NCI-H1048 (cell line): Measurements from ENCODE around the gene RFX2.
"Not testable (repeated sequence)": the region's sequence is repeated elsewhere in the genome, so short reads cannot be mapped to it uniquely, and the experiment has no call there.

Experiments used
- DNase-seq: peaks from one replicate; lab custom pipeline; 2025; lab: John Stamatoyannopoulos, UW

RFX2 gene

DNA sequence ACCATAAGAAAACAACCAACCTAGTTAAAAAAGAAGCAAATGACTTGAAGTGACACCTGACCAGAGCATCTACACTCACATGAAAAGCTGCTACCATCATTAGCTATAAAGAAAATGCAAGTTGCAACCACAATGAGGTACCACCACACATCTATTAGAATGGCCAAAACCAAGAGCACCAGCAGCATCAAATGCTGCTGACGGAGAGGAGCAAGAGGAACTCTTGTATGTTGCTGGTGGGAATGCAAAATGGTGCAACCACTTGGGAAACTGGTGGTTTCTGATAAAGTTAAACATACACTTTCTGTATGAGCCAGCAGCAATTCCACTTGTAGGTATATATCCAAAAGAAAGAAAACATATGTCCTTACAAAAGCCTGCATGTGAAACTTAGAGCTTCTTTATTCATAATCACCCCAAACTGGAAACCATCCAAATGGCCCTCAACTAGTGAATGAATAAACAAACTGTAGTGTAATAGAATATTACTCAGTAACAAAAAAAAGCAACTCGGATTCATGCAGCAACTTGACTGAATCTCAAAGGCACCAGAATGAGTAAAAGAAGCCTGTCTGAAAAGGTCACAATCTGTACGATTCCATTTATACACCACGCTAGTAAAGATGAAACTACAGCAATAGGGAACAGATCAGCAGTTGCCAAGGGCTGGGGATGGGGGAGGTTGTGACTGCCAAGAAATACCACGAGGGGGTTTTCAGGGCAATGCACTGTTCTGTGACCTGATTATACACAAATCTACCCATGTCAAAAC, 71.5 kb downstream of the RFX2 start:
- no peak for DNase-seq

DNA sequence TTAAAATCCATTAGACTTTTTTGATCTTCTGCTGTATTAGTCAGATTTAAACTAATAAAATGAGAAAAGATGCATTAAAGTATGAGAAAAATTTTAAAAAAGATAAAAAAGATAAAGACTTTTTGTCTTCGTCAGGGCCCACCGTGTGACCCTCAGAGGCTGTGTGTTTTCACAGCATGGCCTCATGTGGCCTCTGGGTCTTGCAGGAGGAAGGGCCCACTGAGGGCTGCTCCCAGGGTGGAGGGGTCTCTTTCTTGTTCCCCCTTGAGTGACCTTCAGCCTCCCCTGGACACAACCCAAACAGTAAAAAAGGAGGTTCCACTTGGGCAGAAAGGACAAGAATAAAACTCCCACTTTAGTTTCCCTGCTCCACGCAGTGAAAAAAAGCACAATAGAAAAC, 75.3 kb downstream of the RFX2 start:
- DNase-seq = no peak

DNA sequence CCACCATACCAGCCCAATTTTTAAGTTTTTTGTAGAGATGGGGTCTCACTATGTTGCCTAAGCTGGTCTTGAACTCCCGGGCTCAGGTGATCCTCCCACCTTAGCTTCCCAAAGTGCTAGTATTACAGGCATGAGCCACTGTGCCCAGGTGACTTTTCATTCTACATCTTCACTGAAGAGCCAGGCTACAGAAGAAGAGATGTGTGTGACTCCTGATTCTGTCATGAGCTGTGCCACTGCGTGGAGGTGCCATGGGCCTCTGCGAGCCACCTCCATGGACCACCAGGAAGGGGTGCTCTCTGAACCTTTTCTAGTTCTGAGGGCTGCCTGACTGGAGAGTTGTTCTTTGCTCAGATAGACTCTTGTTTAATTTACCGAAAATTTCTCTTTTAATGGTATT, 75.8 kb downstream of the RFX2 start:
- DNase-seq = no peak

DNA sequence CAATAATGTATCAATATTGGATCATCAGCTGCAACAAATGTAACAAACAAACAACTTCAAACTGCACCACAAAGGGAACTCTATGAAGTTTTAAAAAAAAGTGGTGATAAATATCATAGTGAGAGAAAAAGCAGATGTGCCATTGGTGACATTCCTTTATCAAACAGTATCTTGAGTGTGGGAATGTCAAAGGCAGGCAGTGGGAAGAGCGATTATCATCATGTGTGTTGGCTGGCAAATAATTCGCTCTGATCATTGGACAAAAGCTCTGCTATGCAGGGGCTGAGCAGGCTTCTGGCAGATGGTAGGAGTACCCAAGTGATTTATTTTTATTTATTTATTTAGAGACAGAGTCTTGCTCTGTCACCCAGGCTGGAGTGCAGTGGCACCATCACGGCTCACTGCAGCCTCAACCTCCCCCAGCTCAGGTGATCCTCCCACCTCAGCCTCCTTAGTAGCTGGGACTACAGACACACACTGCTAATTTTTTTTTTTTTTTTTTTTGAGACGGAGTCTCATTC, 76.5 kb downstream of the RFX2 start:
- no peak for DNase-seq

DNA sequence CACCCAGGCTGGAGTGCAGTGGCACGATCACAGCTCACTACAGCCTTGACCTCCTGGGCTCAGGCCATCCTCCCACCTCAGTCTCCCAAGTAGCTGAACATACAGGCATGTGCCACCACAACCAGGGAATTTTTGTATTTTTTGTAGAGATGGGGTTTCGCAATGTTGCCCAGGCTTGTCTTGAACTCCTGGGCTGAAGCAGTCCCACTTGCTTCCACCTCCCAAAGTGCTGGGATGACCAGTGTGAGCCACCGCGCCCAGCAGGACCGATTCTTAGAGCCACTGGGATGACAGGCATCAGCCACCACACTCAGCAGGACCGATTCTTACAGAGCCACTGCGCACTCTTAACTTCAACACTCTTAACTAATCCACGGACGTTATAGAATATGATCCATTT, 77.5 kb downstream of the RFX2 start:
- DNase-seq = no peak

DNA sequence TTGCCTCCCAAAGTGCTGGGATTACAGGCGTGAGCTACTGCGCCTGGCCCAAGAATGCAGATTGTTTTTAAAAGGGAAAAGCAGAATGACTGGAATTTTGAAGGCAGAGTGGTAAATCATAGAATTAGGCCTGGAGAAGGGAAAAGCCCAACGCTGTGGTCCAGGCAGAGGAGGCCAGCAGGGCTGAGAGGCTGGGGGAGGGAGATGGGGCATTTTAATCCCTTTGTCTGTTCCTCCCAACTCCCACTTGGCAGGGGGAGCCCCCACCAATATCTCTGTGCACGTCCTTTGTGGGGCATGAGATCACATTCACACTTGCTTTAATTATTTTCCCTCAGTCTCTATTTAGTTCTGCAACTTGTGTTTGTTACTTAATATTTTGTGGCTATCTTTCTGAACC, 77.9 kb downstream of the RFX2 start:
- DNase-seq = no peak

DNA sequence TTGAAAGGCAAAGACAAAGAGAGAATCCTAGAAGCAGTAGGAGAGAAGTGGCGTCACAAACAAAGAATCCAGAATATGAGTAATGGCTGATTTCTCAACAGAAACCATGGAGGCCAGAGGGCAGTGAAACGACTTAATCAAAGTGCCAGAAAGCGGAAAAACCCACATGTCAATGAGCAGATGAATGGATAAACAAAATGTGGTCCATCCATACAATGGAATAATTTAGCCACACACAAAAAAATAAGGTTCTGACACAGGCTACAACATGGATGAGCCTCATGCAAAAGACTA, 80.1 kb downstream of the RFX2 start:
- DNase-seq = no peak

DNA sequence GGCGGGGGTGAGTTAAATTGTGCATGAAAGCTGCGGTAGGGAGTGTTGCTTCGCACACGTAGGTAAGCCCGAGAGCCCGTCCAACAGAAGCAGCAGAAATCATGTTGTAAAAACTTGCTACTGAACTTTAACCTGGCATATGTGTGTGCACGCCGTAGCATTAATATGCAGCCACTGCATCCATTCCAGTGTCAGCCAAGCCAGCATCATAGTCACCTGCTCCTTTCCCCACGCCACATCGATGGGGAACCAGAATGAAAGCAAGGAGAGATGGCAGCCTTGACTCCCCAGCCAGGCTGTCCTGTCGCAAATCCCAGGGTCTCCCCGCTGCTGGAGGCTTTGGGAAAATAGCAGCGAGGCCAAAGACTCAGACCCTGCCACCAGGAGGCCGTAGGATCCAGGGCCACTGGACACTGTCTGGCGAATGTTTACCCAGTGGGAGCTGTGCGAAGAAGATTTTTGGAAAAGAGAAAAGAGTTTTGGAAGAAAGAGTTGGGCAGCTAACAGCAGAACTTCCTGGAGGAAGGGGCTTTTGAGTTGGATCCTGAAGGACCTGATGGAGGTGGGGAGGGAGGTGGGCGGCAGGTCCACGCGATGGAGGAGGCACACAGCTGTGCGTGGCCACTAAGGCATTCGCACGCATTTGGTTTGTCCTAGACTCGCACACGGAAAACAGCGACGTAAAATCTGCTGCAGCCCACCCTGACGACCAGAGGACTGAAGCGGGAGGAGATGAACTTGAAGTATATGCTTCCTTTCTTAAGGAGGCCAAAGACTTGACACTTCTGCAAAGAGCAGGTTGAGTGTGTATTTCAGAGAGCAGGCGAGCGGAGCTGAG, 83.7 kb downstream of the RFX2 start:
- no peak for DNase-seq

DNA sequence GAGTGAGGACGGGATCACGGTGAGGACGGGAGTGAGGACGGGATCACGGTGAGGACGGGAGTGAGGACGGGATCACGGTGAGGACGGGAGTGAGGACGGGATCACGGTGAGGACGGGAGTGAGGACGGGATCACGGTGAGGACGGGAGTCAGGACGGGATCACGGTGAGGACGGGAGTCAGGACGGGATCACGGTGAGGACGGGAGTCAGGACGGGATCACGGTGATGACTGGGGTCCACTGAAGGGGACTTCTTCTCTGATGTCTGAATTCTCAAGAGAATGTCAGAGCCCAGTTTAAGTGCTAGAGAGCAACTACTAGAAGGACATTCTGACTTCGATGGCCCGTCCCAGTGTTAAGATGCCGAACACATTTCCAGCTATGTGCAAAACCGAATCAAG, 85.5 kb downstream of the RFX2 start:
- not testable (repeated sequence) for DNase-seq

DNA sequence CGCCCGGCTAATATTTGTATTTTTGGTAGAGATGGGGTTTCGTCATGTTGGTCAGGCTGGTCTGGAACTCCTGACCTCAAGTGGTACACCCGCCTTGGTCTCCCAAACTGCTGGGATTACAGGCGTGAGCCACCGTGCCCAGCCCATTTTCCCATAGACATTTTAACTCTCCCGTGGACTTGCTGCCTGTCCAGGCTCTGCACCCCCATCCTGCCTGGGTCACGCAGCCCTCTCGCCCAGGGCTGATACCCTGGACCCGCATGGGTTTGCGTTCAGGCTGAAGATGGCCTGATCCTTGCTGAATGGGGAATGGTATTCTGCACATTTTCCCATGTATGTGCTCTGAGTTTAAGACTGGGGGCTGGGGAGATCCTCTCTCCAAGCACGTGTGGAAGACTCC, 86.4 kb downstream of the RFX2 start:
- no peak for DNase-seq

DNA sequence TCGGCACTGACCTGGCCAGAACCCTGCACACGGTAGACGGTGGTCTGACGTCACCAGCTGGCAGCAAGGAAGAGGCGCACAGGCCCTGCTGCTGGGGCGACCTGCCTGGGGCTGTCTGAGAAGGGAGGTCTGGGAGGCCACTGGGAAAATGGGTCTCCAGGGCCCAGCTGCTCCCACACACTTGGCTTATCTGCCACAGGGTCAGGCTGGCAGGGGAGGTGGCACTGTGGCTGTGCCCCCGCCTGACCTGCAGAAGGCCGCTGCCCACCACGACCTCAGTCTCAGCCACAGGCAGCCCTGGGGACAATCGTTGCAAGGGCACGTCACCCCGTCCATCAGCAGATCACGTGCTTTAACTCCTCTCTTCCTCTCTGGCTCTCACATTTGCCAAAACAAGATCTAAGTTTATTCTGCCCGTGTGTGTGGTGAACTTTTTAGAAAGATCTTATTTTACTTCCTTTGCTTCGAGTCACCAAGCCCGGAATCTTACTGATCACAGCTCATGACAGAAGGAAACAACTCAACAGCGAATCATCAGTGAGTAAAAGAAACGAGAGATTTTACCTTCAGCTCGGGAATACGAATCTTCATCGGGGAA, 87.1 kb downstream of the RFX2 start:
- DNase-seq = no peak

DNA sequence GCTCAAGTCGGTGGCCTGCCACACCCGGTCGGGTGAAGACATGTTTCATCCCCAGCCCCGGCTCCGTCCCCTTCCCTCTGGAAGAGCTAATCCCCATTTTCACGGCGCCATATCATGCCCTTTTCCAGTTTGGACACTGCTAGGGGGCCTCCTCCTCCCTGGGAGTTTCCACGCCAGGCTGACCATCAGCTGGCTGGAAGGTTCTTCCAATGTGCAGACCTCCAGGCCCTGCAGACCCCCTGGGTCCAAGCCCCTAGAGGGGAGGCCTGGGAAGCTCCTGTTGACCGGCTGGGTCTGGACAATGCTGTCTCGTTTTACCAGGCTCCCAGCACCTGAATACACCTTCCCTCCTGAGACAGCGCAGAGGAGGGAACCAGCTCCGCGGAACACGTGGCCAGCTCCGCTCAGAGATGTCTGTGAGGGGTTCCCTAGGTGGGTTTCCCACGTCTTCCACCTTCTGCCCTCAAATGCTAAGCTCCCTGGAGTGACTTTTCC, 87.7 kb downstream of the RFX2 start:
- no peak for DNase-seq

DNA sequence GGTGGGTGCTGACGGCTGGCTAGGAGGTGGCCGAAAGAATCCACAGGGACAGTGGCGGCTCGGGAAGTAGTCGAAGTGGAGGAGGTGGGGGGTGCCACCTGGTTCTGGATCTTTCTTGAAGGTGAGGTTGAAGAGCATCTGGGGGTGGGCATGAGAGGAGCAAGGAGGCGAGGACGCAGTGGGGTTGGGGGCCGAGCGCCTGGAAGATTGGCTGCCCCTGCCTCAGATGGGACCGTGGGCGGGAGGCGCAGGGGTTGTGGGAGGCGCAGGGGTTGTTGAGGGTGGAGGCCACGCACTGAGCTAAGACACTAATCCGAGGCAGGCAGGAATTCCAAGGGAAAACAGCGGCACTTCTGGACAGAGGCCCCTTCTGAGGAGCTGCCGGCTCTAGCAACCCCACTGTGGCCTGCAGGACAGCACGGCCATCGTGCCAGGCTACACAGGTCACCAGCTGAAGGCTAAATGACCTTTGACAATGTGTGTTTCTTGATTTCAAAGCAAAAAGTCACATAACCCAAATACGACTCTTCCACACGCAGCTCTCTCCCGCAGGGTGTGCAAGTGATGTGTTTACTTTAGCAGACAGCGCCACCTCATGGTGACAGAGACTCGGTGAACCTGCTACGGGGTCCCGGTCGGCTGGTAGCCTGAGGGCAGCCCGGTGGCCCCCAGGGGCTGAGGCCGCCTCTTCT, 88.3 kb downstream of the RFX2 start:
- DNase-seq = peak; percentile 43

DNA sequence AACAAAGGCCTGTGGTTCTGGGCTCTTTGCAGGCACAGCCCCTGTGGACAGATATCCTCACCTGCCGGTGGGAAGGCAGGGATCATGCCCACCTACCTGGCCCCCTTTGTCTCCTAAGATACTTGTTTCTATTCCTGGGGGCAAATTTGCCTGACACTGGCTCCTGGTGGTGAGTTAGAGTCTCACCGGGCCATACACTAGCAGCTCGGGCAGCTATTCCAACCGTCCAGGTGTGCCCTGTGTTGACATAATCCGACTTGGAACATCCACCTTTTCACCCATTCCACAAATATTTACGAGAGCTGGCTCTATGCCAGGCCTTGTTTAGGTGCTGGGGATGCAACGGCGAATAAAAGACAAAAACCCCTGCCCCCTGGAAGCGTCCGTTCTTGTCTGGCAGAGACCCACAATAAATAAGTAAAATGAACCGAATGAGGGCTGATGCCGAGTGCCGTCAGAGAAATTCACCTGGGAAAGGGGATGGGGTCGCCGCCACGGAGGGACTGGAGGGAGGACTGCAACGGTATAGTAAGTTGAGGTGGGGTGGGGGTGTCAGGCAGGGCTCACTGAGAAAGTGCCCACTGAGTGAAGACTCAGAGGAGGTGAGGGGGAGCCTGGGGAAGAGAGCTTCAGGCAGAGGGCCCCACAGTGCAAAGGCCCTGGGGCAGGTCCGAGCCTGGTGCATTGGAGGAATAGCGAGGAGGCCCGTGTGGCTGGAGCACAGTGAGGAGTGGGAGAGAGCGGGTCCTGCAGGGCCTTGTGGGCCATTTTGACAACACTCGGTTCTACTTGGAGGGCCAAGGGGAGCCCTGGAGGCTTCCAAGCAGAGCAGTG, 89.1 kb downstream of the RFX2 start:
- DNase-seq = no peak

DNA sequence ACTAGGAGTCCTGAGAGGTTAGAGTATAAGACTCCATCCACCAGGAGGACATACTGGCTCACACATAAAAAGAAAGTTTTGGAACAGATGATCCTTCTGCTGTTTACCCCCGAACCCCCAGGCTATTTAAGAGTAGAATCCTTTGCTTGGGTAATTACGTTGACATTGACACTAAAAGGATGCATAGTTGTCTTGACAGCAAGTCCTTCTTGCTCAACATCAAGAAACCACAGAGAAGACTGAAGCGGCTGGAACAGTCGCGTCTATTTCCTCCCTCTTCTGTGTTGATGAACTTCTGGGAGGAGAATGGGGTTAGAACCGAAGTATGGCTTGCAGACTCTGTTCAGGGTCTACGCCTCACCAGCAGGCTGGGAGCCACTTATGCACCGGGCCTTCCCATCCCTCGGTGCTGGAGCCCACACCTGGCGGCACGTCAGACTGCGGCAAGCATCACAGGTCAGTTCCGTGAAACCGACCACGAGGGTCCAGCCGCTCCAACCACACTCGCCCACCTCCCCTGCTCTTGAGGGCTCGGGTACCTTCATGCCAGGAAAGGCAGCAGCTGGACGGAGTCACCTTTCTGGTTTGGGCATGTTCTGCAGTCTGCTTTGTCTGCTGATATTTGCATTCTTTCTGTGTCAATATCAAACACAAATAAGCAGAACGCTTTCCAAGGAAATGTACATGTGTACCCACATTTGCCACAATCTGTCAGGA, 90.0 kb downstream of the RFX2 start:
- no peak for DNase-seq

DNA sequence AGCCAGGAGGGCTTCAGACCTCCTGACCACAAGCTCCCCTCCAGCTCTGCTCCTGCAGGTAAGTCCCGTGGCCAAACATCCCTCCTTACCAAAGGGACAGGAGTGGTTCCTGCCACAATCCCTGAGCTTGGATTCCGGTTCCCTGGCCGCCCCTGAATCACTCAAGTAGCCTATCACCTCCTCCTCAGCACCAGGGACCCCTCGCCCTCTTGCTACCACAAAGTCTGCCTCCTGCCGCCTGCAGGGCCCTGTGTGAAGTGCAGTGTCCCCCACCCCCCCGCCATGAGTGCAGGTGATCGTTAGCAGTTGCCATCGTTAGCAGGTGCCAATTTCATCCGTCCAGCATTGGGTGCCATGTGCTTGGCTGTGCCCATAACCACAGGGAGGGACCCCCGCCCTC, 91.5 kb downstream of the RFX2 start:
- DNase-seq = no peak

DNA sequence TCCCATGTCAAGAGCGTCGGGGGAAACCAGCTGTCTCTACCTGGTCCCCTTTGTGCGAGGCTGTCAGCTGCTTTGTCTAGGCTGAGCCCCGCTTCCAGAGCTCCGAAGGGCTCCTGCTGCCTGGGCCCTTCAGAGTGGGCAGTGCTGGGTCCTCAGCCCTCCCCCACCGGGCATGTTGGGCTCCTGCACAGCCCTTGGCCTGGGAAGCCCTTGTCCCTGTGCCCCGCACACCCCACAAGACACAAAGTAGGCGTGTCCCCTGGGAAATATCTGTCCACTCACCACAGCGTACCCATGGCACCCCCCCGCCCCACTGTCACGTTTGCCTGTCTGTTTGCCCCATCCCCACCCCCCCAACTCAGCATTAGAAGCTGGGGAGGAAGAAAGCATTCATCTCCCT, 92.7 kb downstream of the RFX2 start:
- no peak for DNase-seq

DNA sequence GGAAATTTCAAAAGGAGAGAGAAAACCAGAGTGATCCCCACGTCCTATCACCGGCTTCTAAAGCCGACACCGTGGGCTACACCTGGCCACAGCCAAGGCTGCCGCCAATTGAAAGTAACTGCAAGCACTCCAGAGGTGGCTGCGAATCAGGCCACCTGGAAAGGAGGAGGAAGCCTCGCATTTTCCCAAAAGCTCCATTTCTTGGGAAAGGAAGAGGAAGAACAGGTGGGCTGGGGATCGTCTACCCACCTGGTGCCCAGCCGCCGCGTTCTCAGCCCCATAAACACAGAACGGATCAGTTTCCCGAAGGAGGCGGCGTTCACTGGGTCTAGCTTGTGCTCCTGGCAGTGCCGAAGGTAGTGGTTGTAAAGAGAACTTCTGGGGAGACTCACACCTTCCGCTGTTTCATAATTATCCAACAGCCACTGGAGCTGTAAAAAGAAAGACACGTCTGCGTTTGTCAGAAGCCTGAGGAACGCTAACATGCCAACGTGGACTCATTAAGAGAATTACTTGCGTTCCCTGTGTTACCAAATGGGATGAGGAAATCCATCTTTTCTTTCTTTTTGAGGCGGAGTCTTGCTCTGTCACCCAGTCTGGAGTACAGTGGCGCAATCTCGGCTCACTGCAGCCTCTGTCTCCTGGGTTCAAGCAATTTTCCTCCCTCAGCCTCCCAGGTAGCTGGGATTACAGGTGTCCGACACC, 94.3 kb downstream of the RFX2 start:
- DNase-seq = no peak

DNA sequence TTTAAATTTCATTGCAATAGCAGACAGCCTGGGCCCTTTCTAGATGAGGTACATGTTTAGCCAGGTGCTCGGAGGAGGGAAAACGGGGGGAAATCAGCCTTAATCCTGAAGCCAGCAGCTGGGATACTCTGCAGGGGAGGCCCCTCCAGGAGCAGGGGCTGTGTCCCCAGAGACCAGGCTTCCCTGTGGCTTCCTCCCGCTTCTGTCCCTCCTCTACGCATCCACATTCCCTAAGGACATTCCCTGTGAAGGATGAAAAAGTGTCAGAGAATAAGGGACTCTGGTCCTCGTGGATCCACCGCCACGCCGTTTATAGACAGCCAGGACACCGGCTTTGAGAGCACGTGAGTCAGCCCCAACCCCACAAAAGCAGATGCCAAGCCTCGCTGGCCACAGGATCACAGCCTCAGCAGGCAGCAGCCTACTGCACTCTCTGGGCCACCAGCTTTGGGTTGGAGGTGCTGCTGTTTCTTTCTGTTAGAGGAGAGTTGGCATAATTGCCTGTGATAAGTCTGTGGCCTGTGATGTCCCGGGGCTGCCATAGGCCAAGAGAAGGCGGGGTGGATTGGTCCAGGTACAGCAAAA, 95.7 kb downstream of the RFX2 start:
- DNase-seq = no peak
